CD4-positive, alpha-beta memory T cell (primary cell): ENCODE results near the gene ORAI2. TPM values are rescaled to one million over a fixed set of nuclear protein-coding genes. Genes with fewer than 3 reads are reported as not detected.

Source experiments
- CTCF ChIA-PET: fragments of 350-600 bp; sonication (Branson Sonifier 250); formaldehyde crosslinking; loops from one replicate; lab custom pipeline; 2021; ENCODE audit warnings: inconsistent platforms; ENCODE audit not compliant: partially characterized antibody; lab: Charles Lee
- POLR2A ChIA-PET: fragments of 350-600 bp; sonication (Branson Sonifier 250); formaldehyde crosslinking; loops from one replicate; lab custom pipeline; 2021; ENCODE audit not compliant: partially characterized antibody; lab: Charles Lee
- DNase-seq, 5 donors: peaks; one replicate each; pipeline versions ENCODE4 v3.0.0 to v3.0.0-alpha.2; 2020 to 2022; ENCODE audit warnings: mixed read lengths in 1 of 5
- H3K27ac ChIP-seq: one replicate; pipeline ENCODE4 v1.7.0; 2013; ENCODE audit warnings: low read depth, low read length
- H3K27me3 ChIP-seq: 2 replicates; pipeline ENCODE4 v1.7.0; 2013; ENCODE audit warnings: mild to moderate bottlenecking, low read length, moderate library complexity; ENCODE audit not compliant: insufficient read depth
- H3K36me3 ChIP-seq: 2 replicates; pipeline ENCODE4 v1.7.0; 2013; ENCODE audit warnings: mild to moderate bottlenecking, low read length, moderate library complexity; ENCODE audit not compliant: insufficient read depth
- H3K4me1 ChIP-seq: 2 replicates; pipeline ENCODE4 v1.7.0; 2013; ENCODE audit warnings: mild to moderate bottlenecking, low read length, moderate library complexity; ENCODE audit not compliant: insufficient read depth
- H3K4me3 ChIP-seq, 2 donors: one replicate each; pipeline ENCODE4 v1.7.0; 2013; ENCODE audit warnings: low read length in 2 of 2, mild to moderate bottlenecking in 1 of 2
- H3K9me3 ChIP-seq, 2 donors: one replicate each; pipeline ENCODE4 v1.7.0; 2013; ENCODE audit warnings: low read length in 2 of 2, control low read depth in 1 of 2; ENCODE audit not compliant: control insufficient read depth in 1 of 2
- H3K27ac Mint-ChIP-seq, 7 donors: one replicate each; pipeline ENCODE4 v1.8.0; 2020 to 2021; ENCODE audit warnings: mixed read lengths in 7 of 7, mild to moderate bottlenecking in 6 of 7, inconsistent platforms in 3 of 7, moderate library complexity in 3 of 7
- H3K27me3 Mint-ChIP-seq, 2 donors: one replicate each; pipeline ENCODE4 v1.8.0; 2020 to 2021; ENCODE audit warnings: mixed read lengths in 2 of 2
- H3K36me3 Mint-ChIP-seq, 2 donors: one replicate each; pipeline ENCODE4 v1.8.0; 2020 to 2021; ENCODE audit warnings: mixed read lengths in 2 of 2, inconsistent platforms in 1 of 2, mild to moderate bottlenecking in 1 of 2
- H3K4me1 Mint-ChIP-seq, 4 donors: one replicate each; pipeline ENCODE4 v1.8.0; 2020 to 2021; ENCODE audit warnings: mixed read lengths in 4 of 4, mild to moderate bottlenecking in 1 of 4
- H3K4me3 Mint-ChIP-seq, 8 donors: one replicate each; pipeline ENCODE4 v1.8.0; 2020 to 2021; ENCODE audit warnings: mixed read lengths in 8 of 8, mild to moderate bottlenecking in 7 of 8, moderate library complexity in 6 of 8, inconsistent platforms in 3 of 8
- H3K9me3 Mint-ChIP-seq, 8 donors: one replicate each; pipeline ENCODE4 v1.8.0; 2020 to 2021; ENCODE audit warnings: mixed read lengths in 8 of 8, mild to moderate bottlenecking in 5 of 8, inconsistent platforms in 3 of 8, moderate library complexity in 1 of 8
- intact Hi-C: fragments of 100-400 bp; cut with micrococcal nuclease; formaldehyde crosslinking; loops from one replicate; pipeline ENCODE4 v1.15.1; 2023
- polyA plus RNA-seq, 2 donors: library from polyadenylated mRNA; unstranded; fragments of 300-500 nt; fragmentation: Illumina TruSeq; gene quantifications; one replicate each; pipeline ENCODE4 v1.2.3, GENCODE V29; 2021
- total RNA-seq, 2 experiments: library from RNA; stranded (reverse); gene quantifications; one replicate each; pipeline ENCODE4 v1.2.3, GENCODE V29; 2021

ORAI2 gene
- total and polyA plus RNA-seq, 4 experiments from 2014 or later, result 29.0 to 53.3 (median 37.2) TPM

- H3K4me3 Mint-ChIP-seq, result no peak overlapping the region
- POLR2A ChIA-PET, result no interaction called here
These were observed 13.9 kb downstream of the ORAI2 start for GRCh38 chr7:102447311-102447710.

DNA sequence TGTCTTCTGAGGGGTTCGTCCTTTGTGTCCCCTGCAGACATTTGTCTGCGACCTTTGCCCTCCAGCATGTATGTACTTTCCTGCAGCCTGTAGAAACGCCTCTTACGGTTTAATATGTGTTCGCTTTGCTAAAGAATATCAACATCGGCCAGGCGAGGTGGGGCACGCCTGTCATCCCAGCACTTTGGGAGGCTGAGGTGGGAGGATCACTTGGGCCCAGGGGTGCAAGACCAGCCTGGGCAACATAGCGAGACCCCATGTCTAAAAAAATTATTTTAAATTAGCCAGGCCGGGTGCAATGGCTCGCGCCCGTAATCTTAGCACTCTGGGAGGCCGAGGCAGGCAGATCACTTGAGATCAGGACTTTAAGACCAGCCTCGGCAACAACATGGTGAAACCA is 15.8 kb downstream of the ORAI2 start:
- Mint-ChIP-seq H3K9me3 (no peaks in the 10 kb centered on the region), H3K36me3 (peaks cover 0 to 23% of the 10 kb centered on the region in 2 donors), H3K27ac (no peak overlapping the region), H3K27me3 (no peaks in the 10 kb centered on the region), H3K4me1 (peaks cover 0 to 4% (median 2%) of the 10 kb centered on the region in 4 donors), H3K4me3 (no peak overlapping the region)
- no peak overlapping the region for H3K4me3 ChIP-seq
- no peaks in the 10 kb centered on the region for H3K4me1 ChIP-seq
- H3K36me3 ChIP-seq, result peaks cover 7% of the 10 kb centered on the region
- intact Hi-C loops, result loop anchor here (1.0 kb wide), 1 partner anchor 45 kb away; no protein-coding TSS in a partner anchor
- ChIA-PET POLR2A (interaction anchor here (1.8 kb wide), 2 partner anchors 23 to 33 kb away, joined by 11 to 13 read pairs; no protein-coding TSS in a partner anchor), CTCF (interaction anchor here (1.6 to 7.2 kb wide), 7 partner anchors 10 to 58 kb away, joined by 5 to 134 read pairs (median 7); partner anchors contain the start of gene PRKRIP1)
- H3K27ac ChIP-seq, result no peak overlapping the region
- no peaks in the 10 kb centered on the region for H3K27me3 ChIP-seq
- no peak for DNase-seq
- no peaks in the 10 kb centered on the region for H3K9me3 ChIP-seq

More at GRCh38 chr7:102447311-102447710, 13.9 kb downstream of the ORAI2 start:
- no peak overlapping the region for H3K27ac ChIP-seq
- Mint-ChIP-seq H3K4me1 (peaks cover 0 to 4% (median 2%) of the 10 kb centered on the region in 4 donors), H3K9me3 (no peaks in the 10 kb centered on the region), H3K27ac (no peak overlapping the region), H3K27me3 (no peaks in the 10 kb centered on the region), H3K36me3 (peaks cover 0 to 26% of the 10 kb centered on the region in 2 donors)
- intact Hi-C loops, result no loop called here
- CTCF ChIA-PET, result interaction anchor here (1.7 to 7.2 kb wide), 3 partner anchors 13 to 41 kb away, joined by 3 to 134 read pairs (median 96); partner anchors contain the start of gene ORAI2
- H3K9me3 ChIP-seq, result no peaks in the 10 kb centered on the region
- no peaks in the 10 kb centered on the region for H3K4me1 ChIP-seq
- H3K27me3 ChIP-seq, result no peaks in the 10 kb centered on the region
- H3K4me3 ChIP-seq, result no peak overlapping the region
- no peak for DNase-seq
- peaks cover 7% of the 10 kb centered on the region for H3K36me3 ChIP-seq

DNA sequence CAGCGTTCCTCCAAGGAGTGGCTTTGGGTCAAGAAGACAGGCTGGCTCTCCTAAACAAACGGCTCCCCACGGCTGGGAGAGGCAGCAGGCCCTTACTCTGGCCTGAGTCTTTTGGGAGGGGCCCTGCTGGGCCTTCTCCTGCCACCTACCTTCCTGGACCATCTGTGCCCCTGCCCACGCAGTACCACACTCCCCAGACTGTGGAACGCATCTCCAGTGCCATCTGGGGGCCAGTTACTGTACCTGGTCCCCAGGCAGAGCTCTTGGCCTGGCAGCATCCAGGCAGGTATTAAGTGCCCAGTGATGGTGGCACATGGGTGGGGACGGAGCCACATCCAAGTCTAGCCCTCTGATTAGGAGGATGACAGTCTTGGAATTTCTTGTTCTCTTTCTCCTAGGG is 16.9 kb downstream of the ORAI2 start:
- intact Hi-C loops, result loop anchor here (2.0 kb wide), 2 partner anchors 37 to 171 kb away; no protein-coding TSS in a partner anchor
- H3K4me1 Mint-ChIP-seq, result peaks cover 0 to 4% (median 2%) of the 10 kb centered on the region in 4 donors
- H3K36me3 Mint-ChIP-seq, result peaks cover 0 to 21% of the 10 kb centered on the region in 2 donors
- no peaks in the 10 kb centered on the region for H3K9me3 ChIP-seq
- no peaks in the 10 kb centered on the region for H3K4me1 ChIP-seq
- CTCF ChIA-PET, result interaction anchor here (1.2 to 7.2 kb wide), 14 partner anchors 10 to 59 kb away, joined by 4 to 134 read pairs (median 8); partner anchors contain the start of genes ALKBH4, LRWD1 and PRKRIP1
- no peak overlapping the region for H3K4me3 Mint-ChIP-seq
- peak; percentile 46 to 62 (median 55) for DNase-seq
- H3K27ac ChIP-seq, result no peak overlapping the region
- peaks cover 7% of the 10 kb centered on the region for H3K36me3 ChIP-seq
- no peaks in the 10 kb centered on the region for H3K27me3 Mint-ChIP-seq
- POLR2A ChIA-PET, result interaction anchor here (1.0 to 1.8 kb wide), 7 partner anchors 24 to 163 kb away, joined by 3 to 13 read pairs (median 8); partner anchors contain the start of genes PRKRIP1 and SH2B2
- H3K4me3 ChIP-seq, result no peak overlapping the region
- H3K27me3 ChIP-seq, result no peaks in the 10 kb centered on the region
- H3K27ac Mint-ChIP-seq, result peak overlapping the region in 5 of 7 donors; percentile 67 to 83 (median 75)
- H3K9me3 Mint-ChIP-seq, result no peaks in the 10 kb centered on the region

GRCh38 chr7:102451371-102452054 is 18.1 kb downstream of the ORAI2 start:
- H3K4me3 ChIP-seq, result no peak overlapping the region
- H3K27me3 ChIP-seq, result no peaks in the 10 kb centered on the region
- peaks cover 0 to 13% of the 10 kb centered on the region in 2 donors for H3K36me3 Mint-ChIP-seq
- POLR2A ChIA-PET, result interaction anchor here (1.1 to 1.5 kb wide), 2 partner anchors 10 to 55 kb away, joined by 3 to 4 read pairs; no protein-coding TSS in a partner anchor
- H3K4me1 ChIP-seq, result no peaks in the 10 kb centered on the region
- intact Hi-C loops, result loop anchor here (2.0 kb wide), 2 partner anchors 39 to 173 kb away; no protein-coding TSS in a partner anchor
- no peak overlapping the region for H3K27ac ChIP-seq
- no peak for DNase-seq
- peaks cover 0 to 4% (median 2%) of the 10 kb centered on the region in 4 donors for H3K4me1 Mint-ChIP-seq
- H3K36me3 ChIP-seq, result peaks cover 8% of the 10 kb centered on the region
- H3K27me3 Mint-ChIP-seq, result no peaks in the 10 kb centered on the region
- no peaks in the 10 kb centered on the region for H3K9me3 ChIP-seq
- CTCF ChIA-PET, result interaction anchor here (1.0 to 7.2 kb wide), 9 partner anchors 12 to 56 kb away, joined by 3 to 134 read pairs (median 11); partner anchors contain the start of gene PRKRIP1
- H3K4me3 Mint-ChIP-seq, result no peak overlapping the region
- H3K27ac Mint-ChIP-seq, result no peak overlapping the region
- no peaks in the 10 kb centered on the region for H3K9me3 Mint-ChIP-seq

GRCh38 chr7:102452451-102452850 is 19.1 kb downstream of the ORAI2 start:
- Histone ChIP-seq H3K4me1 (no peaks in the 10 kb centered on the region), H3K36me3 (peaks cover 11% of the 10 kb centered on the region), H3K9me3 (no peaks in the 10 kb centered on the region), H3K4me3 (no peak overlapping the region), H3K27me3 (no peaks in the 10 kb centered on the region), H3K27ac (no peak overlapping the region)
- Mint-ChIP-seq H3K4me3 (no peak overlapping the region), H3K27ac (no peak overlapping the region), H3K36me3 (peaks cover 0 to 9% of the 10 kb centered on the region in 2 donors), H3K4me1 (peaks cover 0 to 4% (median 2%) of the 10 kb centered on the region in 4 donors), H3K9me3 (no peaks in the 10 kb centered on the region), H3K27me3 (no peaks in the 10 kb centered on the region)
- intact Hi-C loops, result no loop called here
- CTCF ChIA-PET, result interaction anchor here (1.0 to 7.2 kb wide), 7 partner anchors 11 to 57 kb away, joined by 3 to 134 read pairs (median 5); partner anchors contain the start of gene PRKRIP1
- DNase-seq, result no peak
- POLR2A ChIA-PET, result interaction anchor here (0.9 to 1.5 kb wide), 5 partner anchors 9 to 56 kb away, joined by 3 to 4 read pairs (median 3); no protein-coding TSS in a partner anchor

DNA sequence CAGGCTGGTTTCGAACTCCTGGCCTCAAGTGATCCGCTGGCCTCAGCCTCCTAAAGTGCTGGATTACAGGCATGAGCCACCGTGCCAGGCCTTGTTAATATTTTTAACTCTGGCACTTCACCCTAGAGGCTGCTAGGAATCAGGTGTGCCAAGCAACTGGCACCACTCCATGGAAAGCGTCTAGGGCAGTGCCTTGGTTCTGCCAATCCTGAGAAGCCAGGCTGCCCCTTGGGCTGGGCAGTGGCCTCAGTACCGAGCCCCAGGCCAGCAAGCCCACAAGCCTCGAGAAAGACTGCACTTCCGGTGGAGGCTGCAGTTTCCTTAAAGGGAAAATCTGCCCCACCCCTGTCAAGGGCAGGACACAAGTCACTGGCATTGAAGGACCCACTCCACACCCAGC is 19.9 kb downstream of the ORAI2 start:
- Histone ChIP-seq H3K27me3 (no peaks in the 10 kb centered on the region), H3K4me3 (no peak overlapping the region), H3K36me3 (peaks cover 16% of the 10 kb centered on the region), H3K27ac (no peak overlapping the region), H3K9me3 (no peaks in the 10 kb centered on the region), H3K4me1 (no peaks in the 10 kb centered on the region)
- no peak for DNase-seq
- Mint-ChIP-seq H3K4me3 (no peak overlapping the region), H3K27ac (peak overlapping the region in 1 of 7 donors; percentile 42), H3K4me1 (peaks cover 0 to 4% (median 2%) of the 10 kb centered on the region in 4 donors), H3K9me3 (no peaks in the 10 kb centered on the region), H3K36me3 (peaks cover 0 to 10% of the 10 kb centered on the region in 2 donors), H3K27me3 (no peaks in the 10 kb centered on the region)
- intact Hi-C loops, result no loop called here
- CTCF ChIA-PET, result interaction anchor here (4.4 to 7.2 kb wide), 2 partner anchors 39 to 52 kb away, joined by 21 to 134 read pairs; no protein-coding TSS in a partner anchor
- POLR2A ChIA-PET, result interaction anchor here (0.9 to 1.4 kb wide), 2 partner anchors 49 to 55 kb away, joined by 3 to 4 read pairs; no protein-coding TSS in a partner anchor
